ENCODE data around the gene ZFP3. TPM values are rescaled to one million over a fixed set of nuclear protein-coding genes. Genes with fewer than 3 reads are reported as not detected.
"Not testable (repeated sequence)": the region's sequence is repeated elsewhere in the genome, so short reads cannot be mapped to it uniquely, and the experiment has no call there.

Gene ZFP3
- total RNA-seq, 1 donor from 2014 or later, result 0.55 TPM

GRCh38 chr17:5123343-5124124, 45.3 kb downstream of the ZFP3 start:
- H3K27me3 Mint-ChIP-seq (ENCODE audit: low read depth), result peaks cover 15% of the 10 kb centered on the region
- H3K36me3 Mint-ChIP-seq (ENCODE audit: low read depth), result no peaks in the 10 kb centered on the region
- no peak for DNase-seq (ENCODE audit: low spot score)
- H3K4me3 Mint-ChIP-seq (ENCODE audit: unreplicated experiment), result no peak overlapping the region
- no peak overlapping the region for H3K27ac Mint-ChIP-seq (ENCODE audit: unreplicated experiment)
- peaks cover 3% of the 10 kb centered on the region for H3K4me1 Mint-ChIP-seq (ENCODE audit: low read depth)
- no peak for TF ChIP-seq CTCF (IDR thresholded peaks at IDR 0.05)
- peaks cover 4% of the 10 kb centered on the region for H3K9me3 Mint-ChIP-seq (ENCODE audit: low read depth)

GRCh38 chr17:5124125-5124760, 46.0 kb downstream of the ZFP3 start:
- H3K4me1 Mint-ChIP-seq (ENCODE audit: low read depth); H3K9me3 Mint-ChIP-seq (ENCODE audit: low read depth); H3K36me3 Mint-ChIP-seq (ENCODE audit: low read depth); H3K4me3 Mint-ChIP-seq (ENCODE audit: unreplicated experiment); H3K27ac Mint-ChIP-seq (ENCODE audit: unreplicated experiment); DNase-seq (ENCODE audit: low spot score): not testable (repeated sequence)
- H3K27me3 Mint-ChIP-seq (ENCODE audit: low read depth), result peaks cover 15% of the 10 kb centered on the region

- H3K27me3 Mint-ChIP-seq (ENCODE audit: low read depth), result peaks cover 15% of the 10 kb centered on the region
- not testable (repeated sequence) for H3K4me3 Mint-ChIP-seq (ENCODE audit: unreplicated experiment); H3K4me1 Mint-ChIP-seq (ENCODE audit: low read depth); H3K36me3 Mint-ChIP-seq (ENCODE audit: low read depth); H3K9me3 Mint-ChIP-seq (ENCODE audit: low read depth); H3K27ac Mint-ChIP-seq (ENCODE audit: unreplicated experiment); DNase-seq (ENCODE audit: low spot score)
Observed at GRCh38 chr17:5124896-5125295, 46.6 kb downstream of the ZFP3 start.

GRCh38 chr17:5126719-5127488, 48.6 kb downstream of the ZFP3 start:
- DNase-seq (ENCODE audit: low spot score), result no peak
- no peak for TF ChIP-seq CTCF (IDR thresholded peaks at IDR 0.05)
- Mint-ChIP-seq H3K4me1 (ENCODE audit: low read depth) (peaks cover 3% of the 10 kb centered on the region), H3K4me3 (ENCODE audit: unreplicated experiment) (no peak overlapping the region), H3K27me3 (ENCODE audit: low read depth) (peaks cover 14% of the 10 kb centered on the region), H3K36me3 (ENCODE audit: low read depth) (no peaks in the 10 kb centered on the region), H3K27ac (ENCODE audit: unreplicated experiment) (no peak overlapping the region), H3K9me3 (ENCODE audit: low read depth) (no peaks in the 10 kb centered on the region)

GRCh38 chr17:5127910-5128309, 49.6 kb downstream of the ZFP3 start:
- H3K36me3 Mint-ChIP-seq (ENCODE audit: low read depth), result no peaks in the 10 kb centered on the region
- DNase-seq (ENCODE audit: low spot score), result no peak
- H3K27me3 Mint-ChIP-seq (ENCODE audit: low read depth), result peaks cover 14% of the 10 kb centered on the region

GRCh38 chr17:5128387-5128786, 50.1 kb downstream of the ZFP3 start:
- not testable (repeated sequence) for H3K36me3 Mint-ChIP-seq (ENCODE audit: low read depth); H3K9me3 Mint-ChIP-seq (ENCODE audit: low read depth); DNase-seq (ENCODE audit: low spot score); H3K27ac Mint-ChIP-seq (ENCODE audit: unreplicated experiment); H3K4me1 Mint-ChIP-seq (ENCODE audit: low read depth); H3K4me3 Mint-ChIP-seq (ENCODE audit: unreplicated experiment)
- H3K27me3 Mint-ChIP-seq (ENCODE audit: low read depth), result peaks cover 14% of the 10 kb centered on the region

More at GRCh38 chr17:5127910-5128309, 49.6 kb downstream of the ZFP3 start:
- TF ChIP-seq CTCF (IDR thresholded peaks at IDR 0.05), result no peak
- no peak overlapping the region for H3K4me3 Mint-ChIP-seq (ENCODE audit: unreplicated experiment)
- H3K27ac Mint-ChIP-seq (ENCODE audit: unreplicated experiment), result no peak overlapping the region
- no peaks in the 10 kb centered on the region for H3K9me3 Mint-ChIP-seq (ENCODE audit: low read depth)
- no peaks in the 10 kb centered on the region for H3K4me1 Mint-ChIP-seq (ENCODE audit: low read depth)
